ENCODE data around the gene RPA3.

RPA3 gene

DNA sequence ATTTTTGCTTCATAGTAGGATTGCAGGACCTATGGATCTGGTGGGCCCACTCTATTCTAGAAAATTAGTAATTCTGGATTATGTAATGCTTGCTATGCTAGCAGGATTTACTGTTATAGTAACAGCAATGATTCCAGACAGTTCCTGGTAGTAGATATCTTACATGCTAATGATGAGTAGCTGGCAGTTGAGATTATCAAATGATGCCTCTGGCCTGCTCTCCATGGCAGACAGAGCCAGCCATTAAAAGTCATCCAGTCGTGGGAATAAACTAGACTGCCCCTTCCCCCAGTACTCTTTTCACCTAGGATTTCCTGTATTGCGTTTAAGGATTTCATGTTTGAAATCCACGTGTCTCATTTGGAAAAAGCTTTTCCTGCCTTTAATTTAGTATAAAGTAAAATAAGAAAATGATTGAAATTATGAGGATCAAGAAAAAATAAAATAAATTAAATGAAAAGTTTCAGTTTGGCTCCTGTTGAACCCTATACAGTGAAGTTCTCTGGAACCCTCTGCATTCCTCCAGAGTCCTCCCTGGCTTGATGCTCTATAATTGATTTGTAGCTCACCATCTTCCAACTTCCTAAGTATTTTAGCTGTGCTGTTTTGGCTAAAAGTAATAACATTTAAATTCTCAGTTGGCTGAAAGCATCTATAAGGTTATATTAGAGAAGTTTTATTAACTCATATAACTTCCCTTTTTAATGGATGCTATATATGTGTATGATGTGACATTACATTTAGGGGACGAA lies 63.3 kb downstream of the RPA3 start:
- no peak for DNase-seq

- DNase-seq = no peak
These were observed 64.7 kb downstream of the RPA3 start for GRCh38 chr7:7653593-7654187.

DNA sequence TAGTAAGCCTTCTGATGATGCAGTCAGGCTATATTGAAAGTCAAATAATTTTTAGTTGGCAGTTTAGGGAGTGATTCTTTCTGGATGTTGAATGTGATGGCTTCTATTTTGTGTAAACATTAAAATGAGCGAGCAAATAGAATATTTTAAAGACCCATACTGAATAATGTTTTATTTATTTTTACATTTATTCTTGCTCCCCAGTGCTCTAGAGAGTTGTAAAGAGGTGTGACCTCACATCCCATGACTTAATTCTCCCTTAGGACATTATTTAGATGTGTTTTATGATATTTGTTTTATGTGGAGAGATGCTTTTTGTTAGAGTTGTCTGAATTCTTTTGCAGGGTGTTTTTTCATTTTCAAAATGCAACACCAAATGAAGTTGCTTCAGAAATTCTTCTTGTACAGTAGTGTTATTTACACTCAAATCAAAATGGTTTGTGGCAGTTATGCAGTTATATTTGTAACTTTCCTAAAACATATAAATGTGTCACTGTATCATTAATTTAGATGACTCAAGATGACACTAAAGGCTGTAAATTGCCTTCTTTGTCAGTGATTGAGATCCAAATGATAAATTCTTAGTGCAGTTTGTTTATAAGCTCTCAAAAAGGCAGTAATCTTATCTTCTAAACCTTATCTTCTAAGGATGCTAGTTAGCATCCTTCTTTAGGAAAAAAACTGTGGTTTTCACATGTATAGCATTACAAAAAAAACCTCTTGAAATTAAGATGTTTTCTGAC lies 65.4 kb downstream of the RPA3 start:
- DNase-seq = no peak

DNA sequence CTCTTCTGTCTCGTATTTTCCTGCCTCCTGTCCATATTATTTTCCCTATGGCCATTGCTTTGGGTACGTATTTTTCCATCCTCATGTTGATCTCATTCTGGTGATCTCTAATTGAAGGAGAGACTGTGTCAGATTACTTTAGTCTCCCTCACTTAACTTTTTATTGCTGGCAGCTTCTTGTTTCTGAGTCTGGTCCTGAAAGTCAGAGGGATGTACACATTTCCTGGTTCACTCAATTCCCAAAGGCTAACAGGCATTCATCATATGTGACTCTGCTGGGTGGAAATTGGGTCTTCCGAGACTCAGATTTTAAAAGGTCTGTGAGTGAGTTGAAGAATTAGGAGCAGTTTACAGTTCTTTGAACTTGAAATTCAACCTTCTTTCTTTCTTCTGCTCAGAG lies 66.9 kb downstream of the RPA3 start:
- no peak for DNase-seq

- no peak for DNase-seq
These were observed 67.7 kb downstream of the RPA3 start for GRCh38 chr7:7650682-7651206.

DNA sequence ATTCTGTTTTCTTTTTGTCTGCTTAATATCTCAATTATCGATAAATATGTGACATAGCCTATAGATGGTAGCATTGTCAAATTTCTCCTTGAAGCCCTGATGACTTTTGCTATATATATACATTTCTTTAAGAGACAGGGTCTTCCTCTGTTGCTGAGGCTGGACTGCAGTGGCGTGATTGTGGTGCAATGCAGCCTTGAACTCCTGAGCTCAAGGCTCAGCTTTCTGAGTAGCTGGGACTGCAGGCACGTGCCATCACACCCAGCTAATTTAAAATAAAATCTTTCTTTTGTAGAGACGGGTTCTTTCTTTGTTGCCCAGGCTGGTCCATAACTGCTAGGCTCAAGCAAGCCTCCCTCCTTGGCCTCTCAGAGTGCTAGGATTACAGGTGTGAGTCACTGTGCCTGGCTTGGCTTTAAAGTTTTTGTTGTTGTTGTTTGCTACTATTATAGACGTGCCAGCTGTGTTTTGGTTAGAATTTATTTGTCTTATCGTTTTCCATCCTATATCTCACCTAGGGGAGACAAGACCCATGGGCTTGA lies 70.8 kb downstream of the RPA3 start:
- no peak for DNase-seq

DNA sequence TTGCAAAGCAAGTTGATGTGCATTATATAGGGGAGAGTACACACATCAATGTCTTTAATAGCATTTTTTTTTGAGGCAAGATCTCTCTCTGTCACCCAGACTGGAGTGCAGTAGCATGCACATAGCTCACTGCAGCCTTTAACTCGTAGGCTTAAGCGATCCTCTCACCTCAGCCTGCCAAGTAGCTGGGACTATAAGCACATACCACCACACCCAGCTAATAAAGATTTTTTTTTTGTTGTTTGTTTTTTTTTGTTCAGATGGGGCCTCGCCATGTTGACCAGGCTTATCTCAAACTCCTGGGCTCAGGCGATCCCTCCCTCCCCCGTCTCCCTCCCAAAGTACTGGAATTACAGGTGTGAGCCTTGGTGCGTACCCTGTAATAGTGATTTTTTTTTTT lies 76.3 kb downstream of the RPA3 start:
- DNase-seq = no peak

- peak in 13 of 56 donors; percentile 8 to 49 (median 33) for DNase-seq
These were observed 77.2 kb downstream of the RPA3 start for GRCh38 chr7:7641129-7641663.

DNA sequence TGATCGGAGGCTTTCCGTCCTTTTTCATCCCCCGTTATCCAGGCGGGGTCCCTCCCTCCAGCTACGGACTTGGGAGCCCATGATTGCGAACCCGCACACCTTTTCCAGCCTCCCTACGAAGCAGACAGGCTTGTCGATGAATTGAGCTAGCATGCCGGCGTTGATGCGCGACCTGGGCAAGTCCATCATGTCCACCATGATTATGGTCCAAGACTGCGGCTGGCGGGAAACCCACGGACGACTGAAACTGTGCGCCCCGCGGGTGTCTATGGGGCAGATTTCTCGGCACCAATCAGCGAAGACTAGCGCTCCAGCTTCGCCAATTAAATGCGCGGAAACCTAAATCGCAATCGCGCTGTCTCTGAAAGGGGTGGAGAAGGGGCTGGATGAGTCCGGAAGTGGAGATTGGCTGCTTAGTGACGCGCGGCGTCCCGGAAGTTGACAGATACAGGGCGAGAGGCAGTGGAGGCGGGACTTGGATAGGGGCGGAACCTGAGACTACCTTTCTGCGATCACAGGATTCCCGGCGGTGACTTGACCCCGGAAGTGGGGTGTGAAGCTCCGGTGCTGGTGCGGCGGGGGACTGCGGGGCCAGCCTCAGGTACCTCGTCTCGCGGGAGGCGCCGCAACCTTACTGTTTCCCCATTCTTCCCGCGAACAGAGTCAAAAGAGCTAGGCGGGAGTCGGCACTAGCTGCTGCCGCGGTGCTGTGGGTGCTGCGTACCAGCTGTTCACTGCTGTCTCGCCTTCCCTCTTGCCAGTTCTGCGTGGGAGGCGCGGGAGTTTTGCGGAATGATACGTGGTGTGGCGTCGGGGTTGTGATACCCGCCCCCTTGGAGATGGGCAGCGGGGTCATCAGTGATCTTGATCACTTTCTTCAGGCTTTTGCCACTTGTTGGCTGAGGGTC lies 77.9 kb downstream of the RPA3 start, which contains the start of gene UMAD1:
Gene UMAD1, plus strand, starts transcription at position 532 of the 908 bp plus-strand sequence. CDS start 32,620 bp downstream, outside the sequence.
- DNase-seq = peak; percentile 68 to 100 (median 98)

DNA sequence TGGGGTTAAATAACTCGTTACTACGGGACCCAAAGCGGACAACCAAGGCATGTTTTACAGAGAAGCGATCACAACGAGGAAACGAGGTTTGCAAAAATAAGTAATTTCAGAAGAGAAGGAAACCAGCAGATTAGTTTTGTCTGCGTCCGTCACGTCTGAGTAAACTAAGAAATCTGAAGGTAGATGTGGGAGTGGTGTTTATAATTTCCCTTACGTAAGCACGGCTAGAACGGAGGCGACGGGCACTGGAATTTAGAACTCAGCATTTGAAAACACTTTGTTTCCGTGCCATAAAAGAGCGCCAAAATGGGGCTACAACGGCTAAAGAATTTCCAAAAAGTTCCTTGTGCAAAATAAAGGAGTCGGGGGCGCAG lies 78.6 kb downstream of the RPA3 start:
- peak in 3 of 56 donors; percentile 17 to 53 (median 35) for DNase-seq

- peak in 8 of 56 donors; percentile 3 to 32 (median 15) for DNase-seq
These were observed 79.0 kb downstream of the RPA3 start for GRCh38 chr7:7639421-7639820.

- no peak for DNase-seq
These were observed 87.6 kb downstream of the RPA3 start for GRCh38 chr7:7630626-7631329.

GRCh38 chr7:7628476-7628875 lies 89.9 kb downstream of the RPA3 start:
- no peak for DNase-seq

- no peak for DNase-seq
These were observed 97.7 kb downstream of the RPA3 start for GRCh38 chr7:7620644-7621210.

DNA sequence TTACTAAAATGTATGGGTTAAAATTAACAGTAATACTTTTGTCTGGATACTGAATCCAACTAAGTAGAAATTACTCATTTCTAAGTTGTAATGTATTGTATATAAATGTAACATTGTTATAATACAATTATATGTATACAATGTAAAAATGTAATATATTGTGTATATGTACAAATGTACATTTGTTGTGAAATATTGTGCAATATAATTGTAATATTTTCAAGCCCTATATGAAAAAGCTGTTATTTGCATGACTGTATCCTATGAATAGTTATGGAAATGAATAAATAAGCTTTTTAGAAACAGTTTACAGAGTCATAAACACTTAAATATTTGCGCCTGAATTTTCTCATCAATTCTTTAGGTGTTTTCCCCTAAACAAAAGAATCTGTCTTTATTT lies 98.2 kb downstream of the RPA3 start:
- no peak for DNase-seq

DNA sequence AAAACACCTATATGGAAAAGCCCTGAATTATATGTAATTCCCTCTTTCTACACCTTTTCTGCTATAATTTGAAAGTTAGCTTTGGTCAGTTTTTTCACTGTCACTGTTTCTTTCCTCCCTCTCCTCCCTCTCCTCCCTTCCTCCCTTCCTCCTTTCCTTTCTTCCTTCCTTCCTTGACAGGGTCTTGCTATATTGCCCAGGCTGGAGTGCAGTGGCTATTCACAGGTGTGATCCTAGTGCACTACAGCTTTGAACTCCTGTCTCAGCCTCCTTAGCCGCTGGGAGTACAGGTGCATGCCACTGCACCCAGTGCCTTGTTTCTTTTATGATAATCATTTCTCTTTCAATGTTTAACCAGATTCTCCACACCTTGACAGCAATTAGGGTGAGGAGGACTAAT lies 100.0 kb downstream of the RPA3 start:
- DNase-seq = no peak

DNA sequence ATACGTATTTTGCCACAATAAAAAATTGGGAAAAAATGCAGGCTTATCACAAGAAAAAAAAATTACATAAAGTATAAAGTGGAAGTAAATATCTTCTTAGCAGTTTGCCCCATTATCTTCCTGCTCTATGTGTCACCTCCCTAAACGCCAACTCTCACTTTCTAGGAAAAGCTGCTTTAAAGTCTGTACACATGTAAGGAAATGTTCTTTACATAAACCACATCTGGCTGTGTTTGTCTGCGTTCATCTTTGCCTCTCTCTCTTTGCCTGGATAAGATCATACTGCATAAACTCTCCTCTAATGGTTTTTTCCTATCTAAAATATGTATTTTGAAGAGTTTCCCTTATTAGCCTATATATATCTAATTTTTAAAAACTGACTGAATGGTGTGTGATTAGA lies 100.9 kb downstream of the RPA3 start:
- DNase-seq = no peak

DNA sequence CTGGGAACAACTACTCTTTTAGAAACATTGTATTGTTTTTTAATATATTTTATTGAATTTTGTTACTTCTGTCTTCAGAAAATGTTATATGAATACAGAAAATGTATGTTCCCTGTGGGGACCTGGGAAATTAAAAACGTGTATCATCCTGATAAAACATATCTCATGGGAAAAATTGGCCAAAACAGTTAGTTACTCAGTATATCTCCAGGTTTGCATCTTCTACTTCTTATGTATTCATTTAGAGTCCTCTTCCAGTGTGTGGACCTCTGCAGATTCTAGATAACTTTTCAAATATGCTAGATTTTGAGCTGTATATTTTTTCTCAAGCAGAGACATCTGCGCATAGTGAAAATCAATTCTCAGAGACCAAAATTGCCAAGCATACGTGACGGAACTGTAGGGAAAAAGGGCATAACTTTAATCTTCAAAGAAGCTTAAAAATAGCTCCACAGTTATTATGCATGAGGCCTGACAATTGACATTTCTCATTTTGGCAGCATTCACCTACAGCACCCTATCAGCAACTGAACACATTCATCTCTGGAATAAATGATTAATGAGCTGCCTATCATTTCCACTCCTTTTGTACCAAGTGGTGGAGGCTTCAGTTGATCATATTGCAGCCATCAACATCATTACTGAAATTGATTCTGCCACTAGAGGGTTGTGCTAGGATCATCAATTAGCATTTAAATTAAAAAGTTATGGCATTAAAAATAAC lies 104.2 kb downstream of the RPA3 start:
- no peak for DNase-seq

GRCh38 chr7:7613210-7613609 lies 105.2 kb downstream of the RPA3 start:
- DNase-seq = no peak
